H1 (cell line): ENCODE data around the gene SFTPA1. TPM values are rescaled to one million over a fixed set of nuclear protein-coding genes. Genes with fewer than 3 reads are reported as not detected.

Experiments used
- CTCF ChIA-PET: fragments of 300-600 bp; sonication (Branson Sonifier 250); formaldehyde crosslinking; loops from one replicate; lab custom pipeline; 2021; ENCODE audit not compliant: partially characterized antibody; lab: Charles Lee
- POLR2A ChIA-PET: fragments of 300-600 bp; sonication (Branson Sonifier 250); formaldehyde crosslinking; loops from one replicate; lab custom pipeline; 2021; ENCODE audit warnings: inconsistent platforms; ENCODE audit not compliant: partially characterized antibody; lab: Charles Lee
- DNase-seq, 2 experiments: peaks; one replicate each; pipeline versions ENCODE4 v3.0.0 to v3.0.0-alpha.2; 2010 to 2022; ENCODE audit warnings: low spot score in 2 of 2, low read depth in 1 of 2, mixed read lengths in 1 of 2
- FAIRE-seq: peaks from 2 replicates; lab custom pipeline; 2011; peaks lifted over from hg19 to GRCh38; lab: Jason Lieb, UNC
- H2AFZ ChIP-seq: 2 replicates; pipeline ENCODE4 v1.8.1; 2012; ENCODE audit warnings: low read length, inconsistent platforms
- H2AK5ac ChIP-seq: 2 replicates; pipeline ENCODE4 v1.6.1; 2013; ENCODE audit warnings: low read depth, low read length
- H2BK120ac ChIP-seq: replicated peaks from 2 replicates; pipeline ENCODE3; 2013; ENCODE audit warnings: low read depth, low read length, inconsistent platforms
- H2BK12ac ChIP-seq: 2 replicates; pipeline ENCODE4 v1.6.1; 2013; ENCODE audit warnings: low read depth, low read length
- H2BK15ac ChIP-seq: 2 replicates; pipeline ENCODE4 v1.6.1; 2013; ENCODE audit warnings: low read length
- H2BK20ac ChIP-seq: 2 replicates; pipeline ENCODE4 v1.6.1; 2013; ENCODE audit warnings: low read length
- H2BK5ac ChIP-seq: 2 replicates; pipeline ENCODE4 v1.6.1; 2013; ENCODE audit warnings: low read depth, low read length
- H3K14ac ChIP-seq: 2 replicates; pipeline ENCODE4 v1.6.1; 2013; ENCODE audit warnings: inconsistent platforms; ENCODE audit not compliant: insufficient read length
- H3K18ac ChIP-seq: 2 replicates; pipeline ENCODE4 v1.6.1; 2013; ENCODE audit warnings: low read length; ENCODE audit errors: extremely low read depth
- H3K23ac ChIP-seq: 2 replicates; pipeline ENCODE4 v1.6.1; 2013; ENCODE audit warnings: inconsistent platforms; ENCODE audit not compliant: insufficient read length
- H3K23me2 ChIP-seq: 2 replicates; pipeline ENCODE4 v1.6.1; 2013; ENCODE audit warnings: low read depth, low read length
- H3K27ac ChIP-seq: 2 replicates; pipeline ENCODE4 v1.6.1; 2011; ENCODE audit warnings: low read depth, low read length, inconsistent platforms
- H3K27me3 ChIP-seq, 4 experiments: replicated peaks in 1 of 4; 1 replicate in 1 of 4; 2 replicates in 3 of 4; pipeline versions ENCODE4 v1.6.1 to v1.8.1; 2011 to 2013; ENCODE audit warnings: low read length in 3 of 4, mild to moderate bottlenecking in 3 of 4, inconsistent platforms in 2 of 4, mixed read lengths in 2 of 4, moderate library complexity in 1 of 4; ENCODE audit not compliant: control insufficient read depth in 3 of 4, insufficient read depth in 3 of 4; ENCODE audit errors: extremely low read depth in 1 of 4
- H3K36me3 ChIP-seq, 4 experiments: 2 replicates each; pipeline versions ENCODE4 v1.6.1 to v1.8.1; 2011 to 2013; ENCODE audit warnings: mild to moderate bottlenecking in 4 of 4, low read length in 3 of 4, moderate library complexity in 2 of 4, control low read depth in 1 of 4, inconsistent platforms in 1 of 4; ENCODE audit not compliant: insufficient read depth in 4 of 4, control insufficient read depth in 2 of 4
- H3K4ac ChIP-seq: replicated peaks from 2 replicates; pipeline ENCODE3; 2013; ENCODE audit warnings: low read length, low read depth, mixed read lengths, inconsistent platforms; ENCODE audit not compliant: insufficient read length
- H3K4me1 ChIP-seq, 4 experiments: replicated peaks in 1 of 4; 1 replicate in 1 of 4; 2 replicates in 3 of 4; pipeline versions ENCODE4 v1.6.1 to v1.8.1; 2011 to 2013; ENCODE audit warnings: low read length in 3 of 4, inconsistent platforms in 2 of 4, mixed read lengths in 1 of 4; ENCODE audit not compliant: insufficient read depth in 4 of 4, control insufficient read depth in 3 of 4
- H3K4me2 ChIP-seq, 2 experiments: 2 replicates each; pipeline versions ENCODE4 v1.6.1 to v1.8.1; 2011 to 2013; ENCODE audit warnings: low read depth in 2 of 2, low read length in 2 of 2, control low read depth in 1 of 2, inconsistent platforms in 1 of 2, mild to moderate bottlenecking in 1 of 2; ENCODE audit not compliant: insufficient read depth in 1 of 2
- H3K4me3 ChIP-seq, 4 experiments: fragments of 200-600, 300-600 bp in 1 of 4; sonication (generic), shearing (Covaris generic), sonication (Bioruptor Twin) in 1 of 4; 2 replicates each; pipeline versions ENCODE4 v1.5.1 to v1.8.1; 2011 to 2016; ENCODE audit warnings: low read length in 4 of 4, low read depth in 3 of 4, control low read depth in 2 of 4, inconsistent platforms in 2 of 4, mild to moderate bottlenecking in 2 of 4, mixed read lengths in 1 of 4, moderate library complexity in 1 of 4; ENCODE audit not compliant: insufficient read depth in 2 of 4; ENCODE audit errors: extremely low read depth in 1 of 4
- H3K56ac ChIP-seq: replicated peaks from 2 replicates; pipeline ENCODE3; 2013; ENCODE audit warnings: low read depth, mild to moderate bottlenecking, mixed read lengths, low read length, inconsistent platforms; ENCODE audit not compliant: insufficient read length
- H3K79me1 ChIP-seq: 2 replicates; pipeline ENCODE4 v1.6.1; 2013; ENCODE audit warnings: low read depth, low read length, control low read depth
- H3K79me2 ChIP-seq, 2 experiments: 2 replicates each; pipeline versions ENCODE4 v1.6.1 to v1.8.1; 2012 to 2013; ENCODE audit warnings: low read length in 2 of 2, mild to moderate bottlenecking in 2 of 2, inconsistent platforms in 1 of 2; ENCODE audit not compliant: insufficient read depth in 2 of 2, control insufficient read depth in 1 of 2
- H3K9ac ChIP-seq, 4 experiments: replicated peaks in 1 of 4; 1 replicate in 1 of 4; 2 replicates in 3 of 4; pipeline versions ENCODE4 v1.6.1 to v1.8.1; 2011 to 2013; ENCODE audit warnings: low read depth in 3 of 4, low read length in 3 of 4, control low read depth in 2 of 4, mild to moderate bottlenecking in 2 of 4, moderate library complexity in 2 of 4, inconsistent platforms in 1 of 4; ENCODE audit errors: extremely low read depth in 1 of 4
- H3K9me3 ChIP-seq, 2 experiments: 2 replicates each; pipeline versions ENCODE4 v1.6.1 to v1.8.1; 2012 to 2013; ENCODE audit warnings: mild to moderate bottlenecking in 2 of 2, moderate library complexity in 2 of 2, control low read depth in 1 of 2, inconsistent platforms in 1 of 2, low read depth in 1 of 2, low read length in 1 of 2, mixed read lengths in 1 of 2; ENCODE audit not compliant: insufficient read depth in 2 of 2
- H4K20me1 ChIP-seq, 2 experiments: replicated peaks in 1 of 2; 2 replicates each; pipeline versions ENCODE3 to v1.8.1; 2011 to 2013; ENCODE audit warnings: inconsistent platforms in 2 of 2, low read length in 2 of 2, mild to moderate bottlenecking in 1 of 2; ENCODE audit not compliant: insufficient read depth in 2 of 2, control insufficient read depth in 1 of 2
- H4K5ac ChIP-seq: 2 replicates; pipeline ENCODE4 v1.6.1; 2013; ENCODE audit warnings: low read length, low read depth, mixed read lengths, inconsistent platforms; ENCODE audit not compliant: insufficient read length
- H4K8ac ChIP-seq: 2 replicates; pipeline ENCODE4 v1.8.0; 2013; ENCODE audit warnings: mild to moderate bottlenecking, moderate library complexity, low read length, inconsistent platforms; ENCODE audit not compliant: insufficient read depth; ENCODE audit errors: extremely low read depth
- H4K91ac ChIP-seq: replicated peaks from 2 replicates; pipeline ENCODE3; 2013; ENCODE audit warnings: low read length, mixed read lengths, inconsistent platforms; ENCODE audit not compliant: insufficient read length
- ASH2L ChIP-seq: fragments of 200-600, 300-600 bp; sonication (generic); IDR thresholded peaks from one replicate; pipeline ENCODE4 v1.7.1; 2017; ENCODE audit warnings: low read length
- ATF2 ChIP-seq: IDR thresholded peaks from 2 replicates; pipeline ENCODE4 v1.6.1; 2012; ENCODE audit warnings: low read length, inconsistent platforms
- EZH2 ChIP-seq: fragments of 200-600 bp; sonication (generic); IDR thresholded peaks from 2 replicates; pipeline ENCODE4 v1.7.1; 2012; ENCODE audit warnings: low read depth, mild to moderate bottlenecking, moderate library complexity, low read length, inconsistent platforms; ENCODE audit not compliant: severe bottlenecking
- FOSL1 ChIP-seq: IDR thresholded peaks from 2 replicates; pipeline ENCODE4 v1.6.1; 2011; ENCODE audit warnings: mild to moderate bottlenecking, low read depth, low read length, moderate library complexity; ENCODE audit not compliant: insufficient read depth
- GTF2F1 ChIP-seq: IDR thresholded peaks from 2 replicates; pipeline ENCODE4 v1.6.1; 2012; ENCODE audit warnings: low read depth, low read length, improper control_type of control experiment, borderline replicate concordance
- PHF8 ChIP-seq: fragments of 200-600 bp; sonication (generic); conservative IDR thresholded peaks from 2 replicates; pipeline ENCODE4 v1.7.1; 2012; ENCODE audit warnings: low read depth, mild to moderate bottlenecking, inconsistent platforms, low read length, moderate library complexity
- SIN3A ChIP-seq, 2 experiments: IDR thresholded peaks in 1 of 2; conservative IDR thresholded peaks in 1 of 2; 2 replicates each; pipeline ENCODE4 v1.6.1; 2011 to 2012; ENCODE audit warnings: low read length in 2 of 2, improper control_type of control experiment in 1 of 2, low read depth in 1 of 2, mild to moderate bottlenecking in 1 of 2
- WGBS, 2 experiments: shearing (Covaris generic) in 1 of 2; methylation state at CpG; one replicate each; pipeline versions ENCODE4 v1.1.6 to v1.1.7; 2013 to 2015; ENCODE audit warnings: low lambda C conversion rate in 2 of 2, mixed read lengths in 2 of 2, inconsistent platforms in 1 of 2, low coverage in 1 of 2, missing lambda C conversion rate in 1 of 2; ENCODE audit not compliant: insufficient replicate concordance in 2 of 2, insufficient coverage in 1 of 2, insufficient read length in 1 of 2; ENCODE audit errors: extremely low coverage in 1 of 2, missing lambda C conversion rate in 1 of 2; 5-methylcytosine and 5-hydroxymethylcytosine counted together
- long read RNA-seq, 2 experiments: library from RNA in 1 of 2; library from capped mRNA in 1 of 2; stranded (forward); transcript quantifications; one replicate each; pipeline ENCODE4 v2.0.0, GENCODE V29; 2021; ENCODE audit warnings: inconsistent platforms in 1 of 2
- polyA minus RNA-seq, 3 experiments: library from RNA; depleted of rRNA, polyadenylated mRNA; stranded (reverse); fragments of >200 nt; gene quantifications; 1 replicate in 2 of 3; 2 replicates in 1 of 3; pipeline ENCODE4 v1.2.3, GENCODE V29; 2011
- polyA plus RNA-seq, 7 experiments: library from polyadenylated mRNA; depleted of rRNA in 3 of 7; stranded (reverse) in 5 of 7; unstranded in 2 of 7; fragments of >200 nt in 5 of 7; fragments of 200-250 nt in 2 of 7; gene quantifications; 1 replicate in 5 of 7; 2 replicates in 1 of 7; 4 replicates in 1 of 7; pipeline versions ENCODE4 v1.2.1 to v1.2.3, GENCODE V29; 2011 to 2013; ENCODE audit warnings: missing spikeins in 2 of 7, mixed read lengths in 2 of 7
- total RNA-seq: library from RNA; stranded (reverse); fragmentation: NEBNext Ultra II Directional; extraction: Animal tissue kit (Norgen Biotek cat#: 25700); gene quantifications from 2 replicates; pipeline ENCODE4 v1.2.1, GENCODE V29; 2021

Gene SFTPA1
- total RNA-seq (not detected in 2 replicates), polyA plus RNA-seq (2011; rRNA removed) (not detected in 2 replicates), polyA minus RNA-seq (2011; rRNA and poly(A)+ RNA removed) (not detected in 2 replicates)
- polyA plus RNA-seq (2011; cell fraction: cytosol; rRNA removed): not detected
- not detected for polyA plus RNA-seq (2011; cell fraction: nucleus; rRNA removed)
- polyA plus RNA-seq (2012, experiment 1 of 2): not detected in 4 replicates
- polyA plus RNA-seq (2012, experiment 2 of 2): not detected
- not detected for polyA plus RNA-seq (2013, experiment 1 of 2)
- not detected for polyA plus RNA-seq (2013, experiment 2 of 2)
- polyA minus RNA-seq (2011; cell fraction: cytosol; rRNA and poly(A)+ RNA removed): not detected
- polyA minus RNA-seq (2011; cell fraction: nucleus; rRNA and poly(A)+ RNA removed): not detected
- long read RNA-seq, experiment 1: 0 reads
- long read RNA-seq, experiment 2: 0 reads

GRCh38 chr10:79610601-79611191 is at the start of gene SFTPA1:
SFTPA1 (plus strand) TSS chr10:79610939; CDS start chr10:79611826, 887 bp downstream.
- H2BK15ac ChIP-seq: no peak within 1 kb of the TSS
- H2AK5ac ChIP-seq: no peak within 1 kb of the TSS
- no peaks in the 10 kb centered on the region for H3K79me1 ChIP-seq
- H4K8ac ChIP-seq: no peak within 1 kb of the TSS
- peaks cover 0 to 4% (median 2%) of the 10 kb centered on the region in 4 experiments; a peak in 2 of 7 replicates for H3K27me3 ChIP-seq
- H3K4me1 ChIP-seq: no peaks in the 10 kb centered on the region
- no peak within 1 kb of the TSS for H2BK20ac ChIP-seq
- no peak within 1 kb of the TSS for H3K4me2 ChIP-seq
- no peak within 1 kb of the TSS for H3K4me3 ChIP-seq
- ChIA-PET POLR2A (no interaction called here), CTCF (interaction anchor here (1.2 to 2.5 kb wide), 4 partner anchors 26 to 55 kb away, joined by 3 to 8 read pairs (median 6); no protein-coding TSS in a partner anchor)
- no peaks in the 10 kb centered on the region for H3K23me2 ChIP-seq
- no peaks in the 10 kb centered on the region for H3K36me3 ChIP-seq
- H4K20me1 ChIP-seq: no peaks in the 10 kb centered on the region
- DNase-seq: no peak
- no peak within 1 kb of the TSS for H3K4ac ChIP-seq
- no peak within 1 kb of the TSS for H3K9ac ChIP-seq
- H4K91ac ChIP-seq: no peak within 1 kb of the TSS
- no peak within 1 kb of the TSS for H3K14ac ChIP-seq
- H3K9me3 ChIP-seq: no peaks in the 10 kb centered on the region
- H3K56ac ChIP-seq: no peak within 1 kb of the TSS
- H4K5ac ChIP-seq: no peak within 1 kb of the TSS
- H2BK5ac ChIP-seq: no peak within 1 kb of the TSS
- 92% methylated on average over 4 of the region's 4 CpGs; no CpG with 5 or more reads in 1 of the 2 experiments for WGBS, 2 experiments
- no peak within 1 kb of the TSS for H3K23ac ChIP-seq
- H3K18ac ChIP-seq: no peak within 1 kb of the TSS
- no peaks in the 10 kb centered on the region for H3K79me2 ChIP-seq
- H2BK12ac ChIP-seq: no peak within 1 kb of the TSS; the same call in 1 of the 2 replicates
- H3K27ac ChIP-seq: no peak within 1 kb of the TSS
- no peak within 1 kb of the TSS for H2BK120ac ChIP-seq
- no peak within 1 kb of the TSS for H2AFZ ChIP-seq
- FAIRE-seq: no peak
- no peak for TF ChIP-seq ATF2
- no peak for TF ChIP-seq FOSL1
- TF ChIP-seq GTF2F1: no peak
- TF ChIP-seq PHF8: no peak
- TF ChIP-seq ASH2L: no peak
- TF ChIP-seq EZH2: no peak
- TF ChIP-seq SIN3A (conservative IDR thresholded peaks at IDR 0.05 in 1 of 2, IDR thresholded peaks at IDR 0.05 in 1 of 2; ENCODE audit: low read depth in 1 of 2, low read length in 2 of 2): no peak
